Pancreas (tissue), 10 donors: ENCODE data around the gene FAM174C. TPM values are rescaled to one million over a fixed set of nuclear protein-coding genes. Genes with fewer than 3 reads are reported as not detected.

Experiments used
- ATAC-seq, 4 donors: fragments of 200-7000 bp; cut with Tn5 transposase; one replicate each; pipeline versions ENCODE4 v1.8.0 to v1.9.1; 2020; ENCODE audit warnings: mild to moderate bottlenecking in 4 of 4, moderate library complexity in 4 of 4
- DNase-seq, 6 donors: peaks; one replicate each; pipeline ENCODE4 v3.0.0-alpha.2; 2020
- FAIRE-seq: peaks from 2 replicates; lab custom pipeline; 2012; peaks lifted over from hg19 to GRCh38; lab: Jason Lieb, UNC
- H3K27ac ChIP-seq, 4 donors: fragments of 200-600 bp; sonication (generic); 1 replicate in 3 of 4; 2 replicates in 1 of 4; pipeline versions ENCODE4 v1.5.0 to v1.8.0; 2020
- H3K27me3 ChIP-seq, 4 donors: fragments of 200-600 bp; one replicate each; pipeline ENCODE4 v1.8.0; 2021
- H3K36me3 ChIP-seq, 3 donors: fragments of 200-600 bp; sonication (generic) in 1 of 3; one replicate each; pipeline versions ENCODE4 v1.5.0 to v1.8.0; 2020 to 2021
- H3K4me1 ChIP-seq, 3 donors: fragments of 200-600 bp; one replicate each; pipeline ENCODE4 v1.8.0; 2021
- H3K4me3 ChIP-seq, 4 donors: fragments of 200-600 bp; sonication (generic) in 2 of 4; one replicate each; pipeline versions ENCODE4 v1.5.0 to v1.8.0; 2020 to 2021
- H3K9me3 ChIP-seq, 4 donors: fragments of 200-600 bp; one replicate each; pipeline ENCODE4 v1.8.0; 2021
- WGBS, 2 donors: extraction: QIAGEN DNeasy Blood & Tissue Kit; methylation state at CpG; one replicate each; pipeline ENCODE4 v1.1.7; 2013; 5-methylcytosine and 5-hydroxymethylcytosine counted together
- intact Hi-C, 3 donors: fragments of 100-400 bp; cut with DNase I; formaldehyde crosslinking; loops; one replicate each; pipeline versions ENCODE4 v1.11.1 to v1.14.2; 2022
- polyA plus RNA-seq, 2 donors: library from polyadenylated mRNA; stranded (reverse); fragments of 200-250 nt; gene quantifications; one replicate each; pipeline ENCODE4 v1.2.3, GENCODE V29; 2013
- total RNA-seq, 6 donors: library from RNA; stranded (reverse); fragmentation: NEBNext Ultra II Directional in 4 of 6; extraction: Animal tissue kit (Norgen Biotek cat#: 25700) in 4 of 6; gene quantifications; one replicate each; pipeline versions ENCODE4 v1.2.1 to v1.2.4, GENCODE V29; 2021 to 2023
- TF ChIP-seq, protein P1 (sequence below), 4 donors: fragments of 200-600 bp; sonication (generic) in 3 of 4; IDR thresholded peaks; one replicate each; pipeline versions ENCODE4 v1.5.0 to v1.8.0; 2021; ENCODE audit warnings: antibody characterized with exemption in 4 of 4
- donor health status: healthy with polysubstance abuse.
- donor health status: DM: no; HTN: no; CAD: no; lungs with moderate emphysema.
- donor health status: DM: no; HTN: no; CAD: no.
- donor health status: control.
- donor health status: control.
- donor health status: Bipolar disorder and iron deficiency.
- donor health status: DM: yes; HTN: yes; CAD: no.
- donor health status: DM: no; HTN: no; CAD: no.
- donor health status: DM: no; HTN: no; CAD: no.
- donor health status: DM: yes; HTN: yes; CAD: no.

The FAM174C gene
- total and polyA plus RNA-seq, 8 donors: 16.1 to 83.4 (median 25.4) TPM

DNA sequence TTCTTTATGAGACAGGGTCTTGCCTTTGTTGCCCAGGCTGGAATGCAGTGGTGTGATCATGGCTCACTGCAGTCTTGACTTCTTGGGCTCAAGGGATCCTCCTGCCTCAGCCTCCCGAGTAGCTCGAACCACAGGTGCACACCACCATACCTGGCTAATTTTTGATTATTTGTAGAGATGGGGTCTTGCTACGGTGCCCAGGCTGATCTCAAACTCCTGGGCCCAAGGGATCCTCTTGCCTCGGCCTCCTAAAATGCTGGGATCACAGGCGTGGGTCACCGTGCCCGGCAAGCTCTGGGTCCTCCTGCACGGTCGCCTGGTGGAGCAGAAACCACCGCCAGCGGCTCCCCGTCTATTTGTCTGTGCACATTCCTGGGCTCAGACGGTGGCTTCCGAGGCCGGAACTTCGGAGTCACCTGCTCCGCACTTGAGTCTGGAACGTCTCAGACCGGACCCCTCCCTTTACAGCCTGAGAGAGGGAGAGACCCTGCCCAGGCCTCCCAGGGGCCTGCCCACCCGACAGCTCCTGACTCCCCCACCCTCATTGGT lies 32.5 kb downstream of the FAM174C start:
- no peak overlapping the region for H3K27ac ChIP-seq
- H3K27me3 ChIP-seq: no peaks in the 10 kb centered on the region
- H3K4me3 ChIP-seq: no peak overlapping the region
- no peaks in the 10 kb centered on the region for H3K36me3 ChIP-seq
- no peaks in the 10 kb centered on the region for H3K9me3 ChIP-seq
- H3K4me1 ChIP-seq: no peaks in the 10 kb centered on the region
- no peak for ATAC-seq
- WGBS, 2 donors: 85 to 93% methylated on average over 19 to 20 of the region's 20 CpGs
- intact Hi-C loops: no loop called here
- peak in 1 of 6 donors; percentile 47 for DNase-seq
- no peak for FAIRE-seq
- TF ChIP-seq, protein P1, sequence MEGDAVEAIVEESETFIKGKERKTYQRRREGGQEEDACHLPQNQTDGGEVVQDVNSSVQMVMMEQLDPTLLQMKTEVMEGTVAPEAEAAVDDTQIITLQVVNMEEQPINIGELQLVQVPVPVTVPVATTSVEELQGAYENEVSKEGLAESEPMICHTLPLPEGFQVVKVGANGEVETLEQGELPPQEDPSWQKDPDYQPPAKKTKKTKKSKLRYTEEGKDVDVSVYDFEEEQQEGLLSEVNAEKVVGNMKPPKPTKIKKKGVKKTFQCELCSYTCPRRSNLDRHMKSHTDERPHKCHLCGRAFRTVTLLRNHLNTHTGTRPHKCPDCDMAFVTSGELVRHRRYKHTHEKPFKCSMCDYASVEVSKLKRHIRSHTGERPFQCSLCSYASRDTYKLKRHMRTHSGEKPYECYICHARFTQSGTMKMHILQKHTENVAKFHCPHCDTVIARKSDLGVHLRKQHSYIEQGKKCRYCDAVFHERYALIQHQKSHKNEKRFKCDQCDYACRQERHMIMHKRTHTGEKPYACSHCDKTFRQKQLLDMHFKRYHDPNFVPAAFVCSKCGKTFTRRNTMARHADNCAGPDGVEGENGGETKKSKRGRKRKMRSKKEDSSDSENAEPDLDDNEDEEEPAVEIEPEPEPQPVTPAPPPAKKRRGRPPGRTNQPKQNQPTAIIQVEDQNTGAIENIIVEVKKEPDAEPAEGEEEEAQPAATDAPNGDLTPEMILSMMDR (IDR thresholded peaks at IDR 0.05): no peak

DNA sequence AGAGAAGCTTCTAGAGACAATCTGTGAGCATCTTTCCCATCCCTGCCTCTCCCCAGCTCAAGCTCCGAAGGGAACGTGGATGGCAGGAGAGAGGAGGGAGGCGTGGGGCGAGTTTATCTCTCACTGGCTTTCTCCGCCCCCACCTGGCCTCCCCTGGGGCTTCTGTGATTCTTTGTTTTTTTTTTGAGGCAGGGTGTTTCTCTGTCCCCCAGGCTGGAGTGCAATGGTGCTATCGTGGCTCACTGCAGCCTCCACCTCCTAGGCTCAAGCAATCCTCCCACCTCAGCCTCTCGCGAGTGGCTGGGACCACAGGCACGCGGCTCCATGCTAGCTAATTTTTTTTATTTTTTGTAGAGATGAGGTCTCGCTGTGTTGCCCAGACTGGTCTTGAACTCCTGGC lies 33.4 kb downstream of the FAM174C start:
- no peaks in the 10 kb centered on the region for H3K27me3 ChIP-seq
- no peak overlapping the region for H3K27ac ChIP-seq
- DNase-seq: no peak
- H3K36me3 ChIP-seq: no peaks in the 10 kb centered on the region
- intact Hi-C loops: no loop called here
- H3K4me3 ChIP-seq: no peak overlapping the region
- FAIRE-seq: no peak
- H3K9me3 ChIP-seq: no peaks in the 10 kb centered on the region
- WGBS, 2 donors: 57 to 68% methylated on average over 11 of the region's 11 CpGs
- H3K4me1 ChIP-seq: no peaks in the 10 kb centered on the region
- ATAC-seq: no peak
- TF ChIP-seq, protein P1 (IDR thresholded peaks at IDR 0.05): no peak

DNA sequence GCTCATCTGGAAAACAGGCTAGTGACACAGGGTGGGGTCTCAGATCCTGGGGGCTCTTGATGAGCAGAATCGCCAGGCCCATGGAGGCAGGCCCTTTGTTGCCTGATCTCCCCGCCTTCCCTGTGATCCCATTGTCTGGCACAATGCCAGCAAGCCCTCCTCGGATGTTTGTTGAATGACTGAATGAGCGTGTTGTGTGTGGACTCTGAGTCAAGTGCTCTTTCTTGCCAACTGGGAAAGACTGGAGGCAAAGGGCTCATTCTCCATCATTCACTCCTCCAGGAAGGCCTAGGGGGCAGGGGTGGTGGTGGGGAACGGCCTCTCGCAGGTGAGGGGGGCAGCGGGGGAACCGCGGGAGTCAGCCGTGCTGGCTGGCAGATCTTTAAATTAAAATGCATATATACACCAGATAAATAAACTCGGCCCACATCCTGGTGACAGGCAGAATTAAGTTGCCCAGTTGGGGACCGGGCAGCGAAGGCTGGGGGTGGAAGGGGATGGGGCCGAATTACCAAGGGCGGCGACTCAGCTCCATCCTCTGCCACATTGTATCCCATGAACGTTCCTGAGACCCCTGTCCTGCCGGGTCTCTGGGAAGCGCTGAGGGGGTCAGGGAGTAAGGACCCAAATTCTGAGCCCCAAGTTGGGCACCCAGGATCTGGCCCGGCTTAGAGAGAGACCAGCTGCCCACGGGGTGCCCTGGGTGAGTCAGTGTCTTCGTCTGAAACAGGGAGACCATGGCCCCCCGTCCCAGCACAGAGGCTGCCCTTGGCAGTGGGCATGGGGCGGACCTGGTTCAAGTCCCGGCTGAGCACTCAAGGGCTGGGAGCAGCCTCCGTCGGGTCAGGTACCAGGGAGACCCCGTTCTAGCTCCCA lies 34.9 kb downstream of the FAM174C start:
- no peak overlapping the region for H3K27ac ChIP-seq
- no peaks in the 10 kb centered on the region for H3K4me1 ChIP-seq
- 58 to 69% methylated on average over 28 of the region's 28 CpGs for WGBS, 2 donors
- no peak for FAIRE-seq
- intact Hi-C loops: no loop called here
- no peaks in the 10 kb centered on the region for H3K9me3 ChIP-seq
- no peak overlapping the region for H3K4me3 ChIP-seq
- no peak for ATAC-seq
- H3K36me3 ChIP-seq: no peaks in the 10 kb centered on the region
- H3K27me3 ChIP-seq: peaks cover 0 to 5% (median 0%) of the 10 kb centered on the region in 4 donors
- TF ChIP-seq, protein P1 (IDR thresholded peaks at IDR 0.05): no peak
- DNase-seq: peak in 1 of 6 donors; percentile 59

GRCh38 chr19:1310853-1311180 lies 35.5 kb downstream of the FAM174C start:
- DNase-seq (peak in 1 of 6 donors; percentile 33), FAIRE-seq (no peak), ATAC-seq (no peak)
- no peaks in the 10 kb centered on the region for H3K36me3 ChIP-seq
- peaks cover 0 to 6% (median 0%) of the 10 kb centered on the region in 4 donors for H3K27me3 ChIP-seq
- 77 to 90% methylated on average over 18 of the region's 18 CpGs for WGBS, 2 donors
- H3K4me1 ChIP-seq: peaks cover 0 to 3% (median under 1%) of the 10 kb centered on the region in 3 donors
- H3K27ac ChIP-seq: no peak overlapping the region
- intact Hi-C loops: no loop called here
- no peaks in the 10 kb centered on the region for H3K9me3 ChIP-seq
- TF ChIP-seq, protein P1 (IDR thresholded peaks at IDR 0.05): no peak
- no peak overlapping the region for H3K4me3 ChIP-seq
